HS-27A (cell line): ENCODE data around the gene GCNT1.
"Not testable (repeated sequence)": the region's sequence is repeated elsewhere in the genome, so short reads cannot be mapped to it uniquely, and the experiment has no call there.

ENCODE experiments used
- DNase-seq: peaks from one replicate; pipeline ENCODE4 v3.0.0-alpha.2; 2012; ENCODE audit warnings: low read depth, missing footprints

GCNT1 gene

GRCh38 chr9:76443887-76444286, 15.1 kb upstream of the GCNT1 start:
- no peak for DNase-seq

GRCh38 chr9:76444322-76444929, 14.6 kb upstream of the GCNT1 start:
- DNase-seq, result no peak

GRCh38 chr9:76445976-76446375, 13.0 kb upstream of the GCNT1 start:
- no peak for DNase-seq

- DNase-seq, result no peak
These were observed 10.5 kb upstream of the GCNT1 start for GRCh38 chr9:76448501-76448900.

GRCh38 chr9:76451234-76451633, 7.7 kb upstream of the GCNT1 start:
- peak; percentile 27 for DNase-seq

GRCh38 chr9:76452839-76453238, 6.1 kb upstream of the GCNT1 start:
- DNase-seq, result no peak

GRCh38 chr9:76453785-76454184, 5.2 kb upstream of the GCNT1 start:
- DNase-seq, result no peak

GRCh38 chr9:76454311-76454710, 4.7 kb upstream of the GCNT1 start:
- DNase-seq, result no peak

- peak; percentile 23 for DNase-seq
These were observed 2.6 kb upstream of the GCNT1 start for GRCh38 chr9:76456202-76456926.

- peak; percentile 35 for DNase-seq
These were observed 983 bp downstream of the GCNT1 start for GRCh38 chr9:76459694-76460635.

GRCh38 chr9:76462126-76462525, 3.1 kb downstream of the GCNT1 start:
- DNase-seq, result no peak

- DNase-seq, result no peak
These were observed 4.2 kb downstream of the GCNT1 start for GRCh38 chr9:76463211-76463610.

- no peak for DNase-seq
These were observed 5.7 kb downstream of the GCNT1 start for GRCh38 chr9:76464706-76465105.

GRCh38 chr9:76465442-76466298, 6.7 kb downstream of the GCNT1 start:
- no peak for DNase-seq

GRCh38 chr9:76466299-76466605, 7.3 kb downstream of the GCNT1 start:
- no peak for DNase-seq

- no peak for DNase-seq
These were observed 15.4 kb downstream of the GCNT1 start for GRCh38 chr9:76474419-76474818.

- DNase-seq, result no peak
These were observed 16.7 kb downstream of the GCNT1 start for GRCh38 chr9:76475686-76476085.

GRCh38 chr9:76477818-76478217, 18.8 kb downstream of the GCNT1 start:
- DNase-seq, result not testable (repeated sequence)

GRCh38 chr9:76478226-76478625, 19.2 kb downstream of the GCNT1 start:
- DNase-seq, result no peak

- not testable (repeated sequence) for DNase-seq
These were observed 20.4 kb downstream of the GCNT1 start for GRCh38 chr9:76479337-76479736.

- no peak for DNase-seq
These were observed 27.2 kb downstream of the GCNT1 start for GRCh38 chr9:76486151-76486550.
